HEK293 (cell line): ENCODE measurements around the gene SLC1A3.

ENCODE experiments used
- KLF9 ChIP-seq: fragments of 450-650 bp; formaldehyde crosslinking; IDR thresholded peaks from 2 replicates; pipeline ENCODE4 v1.5.1; 2016; ENCODE audit warnings: missing biosample characterization, missing genetic modification characterization, low read depth
- ZNF274 ChIP-seq, 2 experiments: fragments of 200-500 bp in 1 of 2; fragments of 450-650 bp in 1 of 2; sonication (Bioruptor generic) in 1 of 2; formaldehyde crosslinking in 1 of 2; IDR thresholded peaks; 2 replicates each; pipeline versions ENCODE4 v1.5.1 to v1.6.1; 2014 to 2016; ENCODE audit warnings: borderline replicate concordance in 1 of 2, inconsistent platforms in 1 of 2, low read length in 1 of 2, missing biosample characterization in 1 of 2, missing genetic modification characterization in 1 of 2
- ZNF354C ChIP-seq: fragments of 450-650 bp; formaldehyde crosslinking; IDR thresholded peaks from 2 replicates; pipeline ENCODE4 v1.5.1; 2016; ENCODE audit warnings: missing biosample characterization, missing genetic modification characterization, low read depth, borderline replicate concordance
- ZNF610 ChIP-seq: fragments of 450-650 bp; formaldehyde crosslinking; IDR thresholded peaks from 2 replicates; pipeline ENCODE4 v1.5.1; 2016; ENCODE audit warnings: missing biosample characterization, missing genetic modification characterization, borderline replicate concordance
- ZNF660 ChIP-seq: fragments of 450-650 bp; IDR thresholded peaks from 2 replicates; pipeline ENCODE4 v1.5.1; 2018; ENCODE audit warnings: missing biosample characterization, mild to moderate bottlenecking, missing genetic modification characterization
- TF ChIP-seq, protein P1 (sequence below): fragments of 450-650 bp; formaldehyde crosslinking; IDR thresholded peaks from 2 replicates; pipeline ENCODE4 v1.5.1; 2016; ENCODE audit warnings: missing biosample characterization, missing genetic modification characterization
- TF ChIP-seq, protein P2 (sequence below): fragments of 450-650 bp; formaldehyde crosslinking; IDR thresholded peaks from 2 replicates; pipeline ENCODE4 v1.5.1; 2016; ENCODE audit warnings: missing biosample characterization, missing genetic modification characterization, borderline replicate concordance
- TF ChIP-seq, protein P3 (sequence below): fragments of 450-650 bp; formaldehyde crosslinking; IDR thresholded peaks from 2 replicates; pipeline ENCODE4 v1.5.1; 2016; ENCODE audit warnings: missing biosample characterization, missing genetic modification characterization
- TF ChIP-seq, protein P4 (sequence below): fragments of 450-650 bp; formaldehyde crosslinking; optimal IDR thresholded peaks from 2 replicates; pipeline ENCODE3; 2016; ENCODE audit warnings: missing biosample characterization, mild to moderate bottlenecking, missing genetic modification characterization
- TF ChIP-seq, protein P5 (sequence below): fragments of 450-650 bp; formaldehyde crosslinking; IDR thresholded peaks from 2 replicates; pipeline ENCODE4 v1.5.1; 2016; ENCODE audit warnings: missing biosample characterization, missing genetic modification characterization
- TF ChIP-seq, protein P6 (sequence below): fragments of 450-650 bp; formaldehyde crosslinking; conservative IDR thresholded peaks from 2 replicates; pipeline ENCODE4 v1.5.1; 2016; ENCODE audit warnings: low read depth, missing biosample characterization, missing genetic modification characterization

DNA sequence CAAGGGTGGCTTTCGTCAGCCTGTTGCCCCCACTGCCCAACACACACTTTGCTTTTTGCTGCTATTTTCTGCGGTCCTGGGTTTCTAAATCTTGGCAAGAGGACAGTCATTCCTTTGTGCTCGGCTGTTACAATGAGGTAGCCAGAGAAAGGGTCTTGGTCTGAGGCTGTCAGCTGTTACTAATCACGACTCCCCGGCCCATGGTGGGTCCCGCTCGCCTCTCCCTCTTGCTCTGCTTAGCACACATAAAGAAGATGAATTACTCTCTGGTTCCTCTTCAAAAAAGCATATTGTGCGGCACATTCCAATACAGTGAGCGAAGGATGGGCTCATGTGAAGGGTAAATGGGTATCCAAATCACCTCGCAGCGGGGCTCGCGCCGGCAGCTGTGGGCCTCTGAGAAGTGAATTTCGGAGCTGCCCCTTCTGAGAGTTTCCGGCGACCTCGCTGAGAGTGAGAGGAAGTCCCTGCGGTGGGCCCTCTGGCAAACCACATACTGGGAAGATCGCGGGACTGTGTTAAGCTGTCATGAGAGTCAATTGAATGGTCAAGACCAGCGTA lies 56.0 kb downstream of the SLC1A3 start:
- TF ChIP-seq, protein P1, sequence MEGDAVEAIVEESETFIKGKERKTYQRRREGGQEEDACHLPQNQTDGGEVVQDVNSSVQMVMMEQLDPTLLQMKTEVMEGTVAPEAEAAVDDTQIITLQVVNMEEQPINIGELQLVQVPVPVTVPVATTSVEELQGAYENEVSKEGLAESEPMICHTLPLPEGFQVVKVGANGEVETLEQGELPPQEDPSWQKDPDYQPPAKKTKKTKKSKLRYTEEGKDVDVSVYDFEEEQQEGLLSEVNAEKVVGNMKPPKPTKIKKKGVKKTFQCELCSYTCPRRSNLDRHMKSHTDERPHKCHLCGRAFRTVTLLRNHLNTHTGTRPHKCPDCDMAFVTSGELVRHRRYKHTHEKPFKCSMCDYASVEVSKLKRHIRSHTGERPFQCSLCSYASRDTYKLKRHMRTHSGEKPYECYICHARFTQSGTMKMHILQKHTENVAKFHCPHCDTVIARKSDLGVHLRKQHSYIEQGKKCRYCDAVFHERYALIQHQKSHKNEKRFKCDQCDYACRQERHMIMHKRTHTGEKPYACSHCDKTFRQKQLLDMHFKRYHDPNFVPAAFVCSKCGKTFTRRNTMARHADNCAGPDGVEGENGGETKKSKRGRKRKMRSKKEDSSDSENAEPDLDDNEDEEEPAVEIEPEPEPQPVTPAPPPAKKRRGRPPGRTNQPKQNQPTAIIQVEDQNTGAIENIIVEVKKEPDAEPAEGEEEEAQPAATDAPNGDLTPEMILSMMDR (tag by site-specific recombination): no peak
- TF ChIP-seq, protein P2, sequence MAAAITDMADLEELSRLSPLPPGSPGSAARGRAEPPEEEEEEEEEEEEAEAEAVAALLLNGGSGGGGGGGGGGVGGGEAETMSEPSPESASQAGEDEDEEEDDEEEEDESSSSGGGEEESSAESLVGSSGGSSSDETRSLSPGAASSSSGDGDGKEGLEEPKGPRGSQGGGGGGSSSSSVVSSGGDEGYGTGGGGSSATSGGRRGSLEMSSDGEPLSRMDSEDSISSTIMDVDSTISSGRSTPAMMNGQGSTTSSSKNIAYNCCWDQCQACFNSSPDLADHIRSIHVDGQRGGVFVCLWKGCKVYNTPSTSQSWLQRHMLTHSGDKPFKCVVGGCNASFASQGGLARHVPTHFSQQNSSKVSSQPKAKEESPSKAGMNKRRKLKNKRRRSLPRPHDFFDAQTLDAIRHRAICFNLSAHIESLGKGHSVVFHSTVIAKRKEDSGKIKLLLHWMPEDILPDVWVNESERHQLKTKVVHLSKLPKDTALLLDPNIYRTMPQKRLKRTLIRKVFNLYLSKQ (tag by site-specific recombination): no peak
- no peak for TF ChIP-seq ZNF660
- TF ChIP-seq, protein P3, sequence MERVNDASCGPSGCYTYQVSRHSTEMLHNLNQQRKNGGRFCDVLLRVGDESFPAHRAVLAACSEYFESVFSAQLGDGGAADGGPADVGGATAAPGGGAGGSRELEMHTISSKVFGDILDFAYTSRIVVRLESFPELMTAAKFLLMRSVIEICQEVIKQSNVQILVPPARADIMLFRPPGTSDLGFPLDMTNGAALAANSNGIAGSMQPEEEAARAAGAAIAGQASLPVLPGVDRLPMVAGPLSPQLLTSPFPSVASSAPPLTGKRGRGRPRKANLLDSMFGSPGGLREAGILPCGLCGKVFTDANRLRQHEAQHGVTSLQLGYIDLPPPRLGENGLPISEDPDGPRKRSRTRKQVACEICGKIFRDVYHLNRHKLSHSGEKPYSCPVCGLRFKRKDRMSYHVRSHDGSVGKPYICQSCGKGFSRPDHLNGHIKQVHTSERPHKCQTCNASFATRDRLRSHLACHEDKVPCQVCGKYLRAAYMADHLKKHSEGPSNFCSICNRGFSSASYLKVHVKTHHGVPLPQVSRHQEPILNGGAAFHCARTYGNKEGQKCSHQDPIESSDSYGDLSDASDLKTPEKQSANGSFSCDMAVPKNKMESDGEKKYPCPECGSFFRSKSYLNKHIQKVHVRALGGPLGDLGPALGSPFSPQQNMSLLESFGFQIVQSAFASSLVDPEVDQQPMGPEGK (tag by site-specific recombination): no peak
- TF ChIP-seq, protein P4, sequence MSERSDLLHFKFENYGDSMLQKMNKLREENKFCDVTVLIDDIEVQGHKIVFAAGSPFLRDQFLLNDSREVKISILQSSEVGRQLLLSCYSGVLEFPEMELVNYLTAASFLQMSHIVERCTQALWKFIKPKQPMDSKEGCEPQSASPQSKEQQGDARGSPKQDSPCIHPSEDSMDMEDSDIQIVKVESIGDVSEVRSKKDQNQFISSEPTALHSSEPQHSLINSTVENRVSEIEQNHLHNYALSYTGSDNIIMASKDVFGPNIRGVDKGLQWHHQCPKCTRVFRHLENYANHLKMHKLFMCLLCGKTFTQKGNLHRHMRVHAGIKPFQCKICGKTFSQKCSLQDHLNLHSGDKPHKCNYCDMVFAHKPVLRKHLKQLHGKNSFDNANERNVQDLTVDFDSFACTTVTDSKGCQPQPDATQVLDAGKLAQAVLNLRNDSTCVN (tag by site-specific recombination): no peak
- no peak for TF ChIP-seq ZNF610
- TF ChIP-seq ZNF274 (IDR thresholded peaks at IDR 0.05; ENCODE audit: low read length): no peak
- no peak for TF ChIP-seq ZNF274 (tag by site-specific recombination; IDR thresholded peaks at IDR 0.05; ENCODE audit: borderline replicate concordance)
- no peak for TF ChIP-seq KLF9
- TF ChIP-seq, protein P5, sequence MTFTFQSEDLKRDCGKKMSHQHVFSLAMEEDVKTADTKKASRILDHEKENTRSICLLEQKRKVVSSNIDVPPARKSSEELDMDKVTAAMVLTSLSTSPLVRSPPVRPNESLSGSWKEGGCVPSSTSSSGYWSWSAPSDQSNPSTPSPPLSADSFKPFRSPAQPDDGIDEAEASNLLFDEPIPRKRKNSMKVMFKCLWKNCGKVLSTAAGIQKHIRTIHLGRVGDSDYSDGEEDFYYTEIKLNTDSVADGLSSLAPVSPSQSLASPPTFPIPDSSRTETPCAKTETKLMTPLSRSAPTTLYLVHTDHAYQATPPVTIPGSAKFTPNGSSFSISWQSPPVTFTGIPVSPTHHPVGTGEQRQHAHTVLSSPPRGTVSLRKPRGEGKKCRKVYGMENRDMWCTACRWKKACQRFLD (tag by site-specific recombination): no peak
- TF ChIP-seq ZNF354C: no peak
- TF ChIP-seq, protein P6, sequence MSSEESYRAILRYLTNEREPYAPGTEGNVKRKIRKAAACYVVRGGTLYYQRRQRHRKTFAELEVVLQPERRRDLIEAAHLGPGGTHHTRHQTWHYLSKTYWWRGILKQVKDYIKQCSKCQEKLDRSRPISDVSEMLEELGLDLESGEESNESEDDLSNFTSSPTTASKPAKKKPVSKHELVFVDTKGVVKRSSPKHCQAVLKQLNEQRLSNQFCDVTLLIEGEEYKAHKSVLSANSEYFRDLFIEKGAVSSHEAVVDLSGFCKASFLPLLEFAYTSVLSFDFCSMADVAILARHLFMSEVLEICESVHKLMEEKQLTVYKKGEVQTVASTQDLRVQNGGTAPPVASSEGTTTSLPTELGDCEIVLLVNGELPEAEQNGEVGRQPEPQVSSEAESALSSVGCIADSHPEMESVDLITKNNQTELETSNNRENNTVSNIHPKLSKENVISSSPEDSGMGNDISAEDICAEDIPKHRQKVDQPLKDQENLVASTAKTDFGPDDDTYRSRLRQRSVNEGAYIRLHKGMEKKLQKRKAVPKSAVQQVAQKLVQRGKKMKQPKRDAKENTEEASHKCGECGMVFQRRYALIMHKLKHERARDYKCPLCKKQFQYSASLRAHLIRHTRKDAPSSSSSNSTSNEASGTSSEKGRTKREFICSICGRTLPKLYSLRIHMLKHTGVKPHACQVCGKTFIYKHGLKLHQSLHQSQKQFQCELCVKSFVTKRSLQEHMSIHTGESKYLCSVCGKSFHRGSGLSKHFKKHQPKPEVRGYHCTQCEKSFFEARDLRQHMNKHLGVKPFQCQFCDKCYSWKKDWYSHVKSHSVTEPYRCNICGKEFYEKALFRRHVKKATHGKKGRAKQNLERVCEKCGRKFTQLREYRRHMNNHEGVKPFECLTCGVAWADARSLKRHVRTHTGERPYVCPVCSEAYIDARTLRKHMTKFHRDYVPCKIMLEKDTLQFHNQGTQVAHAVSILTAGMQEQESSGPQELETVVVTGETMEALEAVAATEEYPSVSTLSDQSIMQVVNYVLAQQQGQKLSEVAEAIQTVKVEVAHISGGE: no peak
